B cell (primary cell): ENCODE measurements around the gene PMP22. TPM values are rescaled to one million over a fixed set of nuclear protein-coding genes. Genes with fewer than 3 reads are reported as not detected.

Experiments
- ATAC-seq: fragments of 200-7000 bp; cut with Tn5 transposase; one replicate; pipeline ENCODE4 v1.10.0; 2021; ENCODE audit warnings: low read depth, mild to moderate bottlenecking, moderate number of reproducible peaks, moderate library complexity
- CTCF ChIA-PET: fragments of 350-600 bp; sonication (Branson Sonifier 250); formaldehyde crosslinking; loops from one replicate; lab custom pipeline; 2021; ENCODE audit warnings: antibody characterized with exemption, inconsistent platforms; lab: Charles Lee
- POLR2A ChIA-PET: fragments of 350-600 bp; sonication (Branson Sonifier 250); formaldehyde crosslinking; loops from one replicate; lab custom pipeline; 2021; ENCODE audit warnings: antibody characterized with exemption; lab: Charles Lee
- DNase-seq: peaks from one replicate; pipeline ENCODE4 v3.0.0; 2013
- H2AFZ ChIP-seq: 2 replicates; pipeline ENCODE4 v1.6.1; 2012; ENCODE audit warnings: mild to moderate bottlenecking, low read depth, low read length; ENCODE audit not compliant: insufficient read depth, poor library complexity, severe bottlenecking
- H3K27ac ChIP-seq, 2 donors: 1 replicate in 1 of 2; 2 replicates in 1 of 2; pipeline ENCODE4 v1.5.1; 2012 to 2013; ENCODE audit warnings: low read length in 2 of 2, mild to moderate bottlenecking in 2 of 2, moderate library complexity in 1 of 2
- H3K27me3 ChIP-seq, 4 experiments: fragments of 200-600 bp in 1 of 4; sonication (generic) in 1 of 4; replicated peaks in 1 of 4; 1 replicate in 2 of 4; 2 replicates in 2 of 4; pipeline versions ENCODE4 v1.6.1 to v1.7.0; 2013 to 2016; ENCODE audit warnings: low read length in 3 of 4, mild to moderate bottlenecking in 2 of 4, mixed read lengths in 1 of 4, moderate library complexity in 1 of 4; ENCODE audit not compliant: insufficient read depth in 4 of 4, control insufficient read depth in 3 of 4; ENCODE audit errors: control extremely low read depth in 1 of 4
- H3K36me3 ChIP-seq, 2 experiments: replicated peaks in 1 of 2; 1 replicate in 1 of 2; 2 replicates in 1 of 2; pipeline versions ENCODE4 v1.6.1 to v1.7.1; 2013; ENCODE audit warnings: low read length in 1 of 2; ENCODE audit not compliant: insufficient read depth in 2 of 2, control insufficient read depth in 1 of 2; ENCODE audit errors: control extremely low read depth in 1 of 2, extremely low read depth in 1 of 2
- H3K4me1 ChIP-seq, 2 donors: fragments of 200-600 bp in 1 of 2; sonication (generic) in 1 of 2; 1 replicate in 1 of 2; 2 replicates in 1 of 2; pipeline versions ENCODE4 v1.5.1 to v1.6.1; 2013 to 2017; ENCODE audit warnings: low read length in 2 of 2; ENCODE audit not compliant: control insufficient read depth in 2 of 2, insufficient read depth in 2 of 2
- H3K4me2 ChIP-seq: replicated peaks from 2 replicates; pipeline ENCODE3; 2012; ENCODE audit warnings: mild to moderate bottlenecking, low read depth, low read length; ENCODE audit not compliant: poor library complexity, severe bottlenecking
- H3K4me3 ChIP-seq, 5 experiments: fragments of 200-600 bp in 1 of 5; sonication (generic) in 1 of 5; 1 replicate in 3 of 5; 2 replicates in 2 of 5; pipeline versions ENCODE4 v1.5.1 to v1.7.0; 2011 to 2016; ENCODE audit warnings: low read length in 4 of 5, mild to moderate bottlenecking in 4 of 5, low read depth in 2 of 5, control low read depth in 1 of 5, moderate library complexity in 1 of 5; ENCODE audit not compliant: insufficient read depth in 1 of 5; ENCODE audit errors: control extremely low read depth in 1 of 5, extremely low read depth in 1 of 5
- H3K79me2 ChIP-seq: fragments of 200-600 bp; sonication (generic); one replicate; pipeline ENCODE4 v1.6.0; 2016; ENCODE audit warnings: low read length; ENCODE audit not compliant: control insufficient read depth, insufficient read depth
- H3K9ac ChIP-seq: fragments of 200-600 bp; sonication (generic); 2 replicates; pipeline ENCODE4 v1.6.1; 2017; ENCODE audit warnings: mild to moderate bottlenecking, low read length, moderate library complexity
- H3K9me3 ChIP-seq, 3 donors: one replicate each; pipeline versions ENCODE4 v1.6.1 to v1.7.1; 2013; ENCODE audit warnings: low read length in 2 of 3; ENCODE audit not compliant: control insufficient read depth in 2 of 3, insufficient read depth in 1 of 3; ENCODE audit errors: control extremely low read depth in 1 of 3
- H4K20me1 ChIP-seq: 2 replicates; pipeline ENCODE4 v1.6.0; 2012; ENCODE audit warnings: mild to moderate bottlenecking, low read length; ENCODE audit not compliant: insufficient read depth, control insufficient read depth, poor library complexity, severe bottlenecking
- H3K27ac Mint-ChIP-seq: one replicate; pipeline ENCODE4 v1.8.0; 2021; ENCODE audit warnings: mixed read lengths
- H3K27me3 Mint-ChIP-seq: one replicate; pipeline ENCODE4 v1.8.0; 2021; ENCODE audit warnings: mixed read lengths
- H3K4me1 Mint-ChIP-seq: one replicate; pipeline ENCODE4 v1.8.0; 2021; ENCODE audit warnings: mixed read lengths
- H3K4me3 Mint-ChIP-seq: one replicate; pipeline ENCODE4 v1.8.0; 2021; ENCODE audit warnings: mixed read lengths
- H3K9me3 Mint-ChIP-seq: one replicate; pipeline ENCODE4 v1.8.0; 2022; ENCODE audit warnings: mixed read lengths; ENCODE audit not compliant: insufficient read depth
- CTCF ChIP-seq: fragments of 200-600 bp; IDR thresholded peaks from one replicate; pipeline ENCODE4 v1.8.0; 2022; ENCODE audit warnings: antibody characterized with exemption, mild to moderate bottlenecking
- EZH2 ChIP-seq: IDR thresholded peaks from 2 replicates; pipeline ENCODE4 v1.6.1; 2012; ENCODE audit warnings: borderline replicate concordance, low read depth, mild to moderate bottlenecking, moderate library complexity, low read length; ENCODE audit not compliant: insufficient read depth, poor library complexity, severe bottlenecking
- WGBS: methylation state at CpG from one replicate; pipeline ENCODE4 v1.1.5; 2013; ENCODE audit warnings: missing lambda C conversion rate; ENCODE audit not compliant: insufficient coverage; 5-methylcytosine and 5-hydroxymethylcytosine counted together
- intact Hi-C: fragments of 100-400 bp; cut with micrococcal nuclease; formaldehyde crosslinking; loops from one replicate; pipeline ENCODE4 v1.10.0; 2022
- polyA plus RNA-seq: library from polyadenylated mRNA; depleted of rRNA; stranded (reverse); fragments of >200 nt; gene quantifications from 2 replicates; pipeline ENCODE4 v1.2.3, GENCODE V29; 2012
- total RNA-seq, 2 donors: library from RNA; stranded (reverse); fragments of 120-200 nt in 1 of 2; gene quantifications; 1 replicate in 1 of 2; 2 replicates in 1 of 2; pipeline versions ENCODE4 v1.2.3 to v1.2.4, GENCODE V29; 2013 to 2022

The PMP22 gene
- total and polyA plus RNA-seq, 2 donors (not counting 1 experiment from before 2014, with no cell fraction given): 0.71 TPM; not detected in 1

DNA sequence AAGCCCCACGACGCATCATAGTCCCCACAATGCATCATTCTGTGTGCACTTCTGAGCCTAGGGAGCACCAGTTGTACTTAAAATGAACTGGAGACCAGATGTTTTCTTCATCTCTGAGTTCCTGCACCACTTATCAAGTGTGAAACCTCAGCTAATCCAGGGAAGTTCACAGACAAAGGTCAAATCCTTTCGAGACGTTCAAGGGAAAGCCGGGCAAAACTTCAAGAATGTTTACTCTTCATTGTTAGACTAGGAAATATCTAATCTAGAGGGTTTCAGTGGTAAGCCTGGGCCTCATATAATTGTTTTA is 4.6 kb upstream of the PMP22 start:
- intact Hi-C loops: no loop called here
- WGBS: 92% methylated on average over 2 of the region's 5 CpGs
- no peak overlapping the region for H3K27ac Mint-ChIP-seq

More for the DNA sequence above, 4.6 kb upstream of the PMP22 start:
- Mint-ChIP-seq H3K9me3 (peaks cover 2% of the 10 kb centered on the region), H3K4me1 (no peaks in the 10 kb centered on the region), H3K4me3 (no peak overlapping the region), H3K27me3 (peaks cover 27% of the 10 kb centered on the region)
- no peaks in the 10 kb centered on the region for H3K79me2 ChIP-seq
- H3K36me3 ChIP-seq: no peaks in the 10 kb centered on the region
- no peak overlapping the region for H3K9ac ChIP-seq
- peaks cover 0 to 3% (median 1%) of the 10 kb centered on the region in 3 donors for H3K9me3 ChIP-seq
- ATAC-seq (no peak), DNase-seq (no peak)
- TF ChIP-seq EZH2 (no peak), CTCF (no peak)
- no peak overlapping the region for H3K4me2 ChIP-seq
- H4K20me1 ChIP-seq: no peaks in the 10 kb centered on the region
- no peak overlapping the region for H3K4me3 ChIP-seq
- POLR2A ChIA-PET: no interaction called here
- H3K4me1 ChIP-seq: no peaks in the 10 kb centered on the region
- H3K27me3 ChIP-seq: peaks cover 0 to 5% (median 0%) of the 10 kb centered on the region in 4 experiments
- CTCF ChIA-PET: no interaction called here
- no peak overlapping the region for H2AFZ ChIP-seq
- H3K27ac ChIP-seq: no peak overlapping the region
